NCI-H69 (cell line): ENCODE data around the gene SLC22A23.

Source experiments
- DNase-seq: peaks from one replicate; lab custom pipeline; 2025; lab: John Stamatoyannopoulos, UW

Gene SLC22A23

GRCh38 chr6:3221578-3221977 is 235.3 kb downstream of the SLC22A23 start:
- DNase-seq, result no peak

- no peak for DNase-seq
These were observed 236.5 kb downstream of the SLC22A23 start for GRCh38 chr6:3220366-3220765.
